Measurements from ENCODE around the gene ATP9A.

DNA sequence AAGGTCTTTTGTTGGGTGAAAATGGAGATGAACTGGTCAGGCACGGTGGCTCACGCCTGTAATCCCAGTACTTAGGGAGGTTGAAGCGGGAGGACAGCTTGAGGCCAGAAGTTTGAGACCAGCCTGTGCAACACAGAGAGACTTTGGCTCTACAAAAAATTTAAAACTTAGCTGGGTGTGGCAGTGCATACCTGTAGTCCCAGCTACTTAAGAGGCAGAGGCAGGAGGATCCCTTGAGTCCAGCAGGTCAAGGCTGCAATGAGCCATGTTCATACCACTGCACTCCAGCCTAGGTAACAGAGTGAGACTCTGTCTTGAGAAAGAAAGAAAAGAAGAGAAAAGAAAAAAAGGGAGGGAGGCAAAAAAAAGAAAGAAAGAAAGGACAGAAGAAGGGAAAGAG lies 134.8 kb downstream of the ATP9A start:
- TF ChIP-seq, protein P1, sequence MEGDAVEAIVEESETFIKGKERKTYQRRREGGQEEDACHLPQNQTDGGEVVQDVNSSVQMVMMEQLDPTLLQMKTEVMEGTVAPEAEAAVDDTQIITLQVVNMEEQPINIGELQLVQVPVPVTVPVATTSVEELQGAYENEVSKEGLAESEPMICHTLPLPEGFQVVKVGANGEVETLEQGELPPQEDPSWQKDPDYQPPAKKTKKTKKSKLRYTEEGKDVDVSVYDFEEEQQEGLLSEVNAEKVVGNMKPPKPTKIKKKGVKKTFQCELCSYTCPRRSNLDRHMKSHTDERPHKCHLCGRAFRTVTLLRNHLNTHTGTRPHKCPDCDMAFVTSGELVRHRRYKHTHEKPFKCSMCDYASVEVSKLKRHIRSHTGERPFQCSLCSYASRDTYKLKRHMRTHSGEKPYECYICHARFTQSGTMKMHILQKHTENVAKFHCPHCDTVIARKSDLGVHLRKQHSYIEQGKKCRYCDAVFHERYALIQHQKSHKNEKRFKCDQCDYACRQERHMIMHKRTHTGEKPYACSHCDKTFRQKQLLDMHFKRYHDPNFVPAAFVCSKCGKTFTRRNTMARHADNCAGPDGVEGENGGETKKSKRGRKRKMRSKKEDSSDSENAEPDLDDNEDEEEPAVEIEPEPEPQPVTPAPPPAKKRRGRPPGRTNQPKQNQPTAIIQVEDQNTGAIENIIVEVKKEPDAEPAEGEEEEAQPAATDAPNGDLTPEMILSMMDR (IDR thresholded peaks at IDR 0.05; ENCODE audit: low read depth, low read length, missing input control) = no peak
- TF ChIP-seq, protein P2, sequence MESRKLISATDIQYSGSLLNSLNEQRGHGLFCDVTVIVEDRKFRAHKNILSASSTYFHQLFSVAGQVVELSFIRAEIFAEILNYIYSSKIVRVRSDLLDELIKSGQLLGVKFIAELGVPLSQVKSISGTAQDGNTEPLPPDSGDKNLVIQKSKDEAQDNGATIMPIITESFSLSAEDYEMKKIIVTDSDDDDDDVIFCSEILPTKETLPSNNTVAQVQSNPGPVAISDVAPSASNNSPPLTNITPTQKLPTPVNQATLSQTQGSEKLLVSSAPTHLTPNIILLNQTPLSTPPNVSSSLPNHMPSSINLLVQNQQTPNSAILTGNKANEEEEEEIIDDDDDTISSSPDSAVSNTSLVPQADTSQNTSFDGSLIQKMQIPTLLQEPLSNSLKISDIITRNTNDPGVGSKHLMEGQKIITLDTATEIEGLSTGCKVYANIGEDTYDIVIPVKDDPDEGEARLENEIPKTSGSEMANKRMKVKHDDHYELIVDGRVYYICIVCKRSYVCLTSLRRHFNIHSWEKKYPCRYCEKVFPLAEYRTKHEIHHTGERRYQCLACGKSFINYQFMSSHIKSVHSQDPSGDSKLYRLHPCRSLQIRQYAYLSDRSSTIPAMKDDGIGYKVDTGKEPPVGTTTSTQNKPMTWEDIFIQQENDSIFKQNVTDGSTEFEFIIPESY (IDR thresholded peaks at IDR 0.05) = no peak
- TF ChIP-seq HNF4A (conservative IDR thresholded peaks at IDR 0.05) (no peak), TAF1 (conservative IDR thresholded peaks at IDR 0.05) (no peak), YY1 (IDR thresholded peaks at IDR 0.05) (no peak), MAX (IDR thresholded peaks at IDR 0.05) (no peak)

All from liver (tissue), 3 donors.